Right hindlimb (tissue), 1 donor: ENCODE data around the gene DIS3.
"Not testable (repeated sequence)": the region's sequence is repeated elsewhere in the genome, so short reads cannot be mapped to it uniquely, and the experiment has no call there.

ENCODE experiments used
- DNase-seq: peaks from one replicate; pipeline ENCODE4 v3.0.0-alpha.2; 2018

Gene DIS3

DNA sequence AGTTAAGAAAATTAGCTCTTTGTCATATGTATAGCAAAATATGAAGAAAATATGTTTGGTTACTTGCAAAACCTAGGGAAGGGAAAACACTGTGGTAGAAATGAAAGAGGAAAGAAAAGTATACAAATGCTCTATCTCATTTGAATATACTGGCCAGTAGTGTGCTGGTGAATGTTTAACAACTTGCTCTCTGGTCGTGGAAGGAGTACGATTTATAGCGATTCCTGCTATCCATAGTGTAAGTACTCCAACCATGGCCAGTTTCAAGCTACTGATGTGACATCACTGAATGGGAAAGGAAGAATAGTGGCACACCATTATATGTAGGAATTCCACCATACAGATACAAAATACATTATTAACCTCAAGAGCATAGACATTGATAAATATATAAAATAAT is 44.7 kb downstream of the DIS3 start:
- DNase-seq = no peak

DNA sequence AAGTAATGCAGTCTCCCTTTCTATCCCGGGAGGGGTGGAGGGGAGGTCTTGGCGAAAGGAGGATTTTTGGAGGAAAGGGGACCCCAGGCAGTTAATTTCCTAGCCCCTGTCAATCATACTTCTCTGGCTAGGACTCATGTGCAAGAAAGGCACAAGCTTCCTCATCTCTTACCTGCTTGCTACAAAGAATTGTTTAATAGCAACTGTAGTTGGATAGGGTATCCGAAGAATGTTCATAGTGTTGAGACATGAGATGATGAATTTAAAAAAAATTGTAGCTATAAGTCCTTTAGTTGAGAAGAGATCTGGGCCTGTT is 53.5 kb downstream of the DIS3 start:
- no peak for DNase-seq

DNA sequence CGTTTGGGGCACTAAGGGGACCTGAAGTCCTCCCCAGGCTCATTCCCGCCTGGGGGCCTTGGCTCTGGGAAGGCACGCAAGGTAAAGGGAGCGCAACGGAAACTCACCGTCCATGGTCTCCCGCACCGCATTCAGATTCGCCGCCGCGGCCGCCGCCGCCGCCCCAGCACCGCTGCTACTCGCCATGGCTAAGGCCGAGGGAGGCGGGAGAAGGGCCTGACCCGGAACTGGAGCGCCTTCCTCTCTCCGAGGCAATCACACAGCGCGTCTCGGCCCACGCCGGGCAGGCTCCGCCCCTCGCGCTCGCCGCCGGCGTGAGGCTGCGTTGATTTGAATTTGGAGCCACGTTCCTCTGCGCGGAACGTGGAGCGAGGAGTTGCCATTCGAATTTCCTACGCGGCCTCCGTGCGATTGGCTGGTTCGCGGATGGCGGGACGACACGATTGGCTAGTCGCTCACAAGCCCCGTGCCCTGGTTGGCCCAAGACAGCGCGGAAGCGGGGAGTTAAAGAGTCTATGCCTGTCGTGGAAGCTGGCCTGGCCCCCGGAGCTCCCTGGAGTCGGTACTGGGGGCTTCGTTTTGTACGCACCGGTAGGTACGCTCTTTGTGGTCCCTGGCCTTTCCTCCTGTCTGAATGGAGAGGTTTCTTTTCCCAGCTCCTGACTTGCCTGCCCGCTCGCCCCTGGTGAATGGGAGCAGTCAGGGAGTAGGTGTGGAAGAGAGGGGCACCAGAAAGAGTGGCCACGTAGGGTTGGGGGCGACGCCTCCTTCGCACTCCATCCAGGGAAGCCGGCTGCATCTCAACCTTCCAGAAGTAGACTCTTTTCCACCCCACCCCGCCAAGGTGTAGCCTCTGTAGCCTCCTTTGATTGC is 54.0 kb downstream of the DIS3 start, which contains the start of the genes BORA and MZT1:
TSS of gene BORA (plus strand) at position 507 of the 873 bp plus-strand sequence. CDS start 1,018 bp downstream, outside the sequence.
TSS of gene MZT1 (minus strand) at position 213 of the 873 bp plus-strand sequence. CDS start at position 186, 27 bp downstream.
- DNase-seq = peak; percentile 98

DNA sequence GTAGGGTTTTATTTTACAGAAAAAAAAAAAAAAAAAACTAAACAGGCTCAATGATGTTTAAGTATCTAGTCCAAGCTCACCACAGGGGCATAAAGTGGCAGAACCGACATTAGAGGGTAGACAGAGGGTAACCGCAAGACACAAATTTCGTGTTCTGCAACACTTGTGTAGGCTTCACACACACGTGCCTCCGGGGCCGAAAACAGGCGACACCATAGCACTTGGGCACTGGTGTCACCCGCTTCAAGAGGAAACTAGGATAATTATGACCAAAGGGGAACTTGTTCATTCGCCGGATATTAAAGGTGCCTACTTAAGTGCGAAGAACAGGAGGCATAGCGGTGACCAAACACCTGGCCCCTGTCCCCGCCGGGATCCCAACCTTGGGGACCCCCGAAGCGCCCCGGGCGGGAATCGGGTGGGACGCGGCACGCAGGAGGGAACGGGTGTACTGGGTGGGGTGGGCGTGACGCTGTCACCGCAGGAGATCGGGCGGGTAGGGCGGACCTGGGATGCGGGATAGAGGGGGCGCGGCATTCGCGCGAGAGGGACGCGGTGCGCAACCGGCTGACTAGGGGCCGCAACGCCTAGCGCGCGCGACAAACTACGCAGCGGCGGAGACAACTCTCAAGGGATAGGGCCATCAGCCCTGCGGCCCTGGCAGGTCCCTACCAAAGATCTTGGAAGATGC is 54.8 kb downstream of the DIS3 start:
- peak; percentile 58 for DNase-seq

DNA sequence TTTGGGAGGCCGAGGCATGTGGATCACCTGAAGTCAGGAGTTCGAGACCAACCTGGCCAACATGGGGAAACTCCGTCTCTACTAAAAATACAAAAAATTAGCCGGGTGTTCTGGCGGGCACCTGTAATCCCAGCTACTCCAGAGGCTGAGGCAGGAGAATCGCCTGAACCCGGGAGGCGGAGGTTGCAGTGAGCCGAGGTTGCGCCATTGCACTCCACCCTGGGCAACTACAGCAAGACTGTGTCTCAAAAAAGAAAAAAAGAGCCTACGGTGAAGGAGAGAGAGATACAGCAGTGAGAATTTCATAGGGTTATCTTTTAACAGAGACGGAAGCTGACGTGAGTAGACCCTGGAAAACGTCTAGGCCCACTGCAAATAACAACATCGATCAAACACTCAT is 55.5 kb downstream of the DIS3 start:
- DNase-seq = not testable (repeated sequence)

DNA sequence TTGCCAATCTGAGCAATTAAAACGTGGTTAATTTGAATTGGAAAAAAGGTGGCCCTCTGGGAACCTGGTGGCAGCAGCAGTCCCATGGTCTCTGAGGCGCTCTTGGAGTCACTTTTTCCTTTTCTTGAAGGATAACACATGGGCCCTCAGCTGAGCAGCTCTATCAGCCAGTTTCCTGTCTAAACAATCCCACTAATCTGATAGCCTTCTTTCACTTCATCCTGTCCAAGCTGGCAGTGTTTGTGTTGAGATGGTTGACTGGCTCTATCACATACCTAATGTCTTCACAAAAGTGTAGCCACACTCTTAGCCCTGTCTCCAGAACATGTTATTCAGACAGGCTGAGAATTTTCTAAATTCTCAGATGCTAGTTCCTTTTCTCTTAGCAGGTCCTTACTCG is 64.9 kb downstream of the DIS3 start:
- no peak for DNase-seq
